Thymus (tissue), 11 donors: ENCODE results near the gene NPHS2. TPM values are rescaled to one million over a fixed set of nuclear protein-coding genes. Genes with fewer than 3 reads are reported as not detected.

Source experiments
- DNase-seq, 9 donors: peaks; one replicate each; pipeline ENCODE4 v3.0.0-alpha.2; 2013; ENCODE audit warnings: low spot score in 9 of 9, low read depth in 6 of 9, missing footprints in 1 of 9
- H3K27ac ChIP-seq, 2 donors: one replicate each; pipeline ENCODE4 v1.5.1; 2013; ENCODE audit warnings: control low read depth in 1 of 2, low read depth in 1 of 2, low read length in 1 of 2, mild to moderate bottlenecking in 1 of 2, moderate library complexity in 1 of 2
- H3K27me3 ChIP-seq, 2 donors: one replicate each; pipeline ENCODE4 v1.5.1; 2013; ENCODE audit warnings: low read length in 1 of 2; ENCODE audit not compliant: control insufficient read depth in 2 of 2, insufficient read depth in 1 of 2
- H3K36me3 ChIP-seq, 2 donors: one replicate each; pipeline ENCODE4 v1.5.1; 2013; ENCODE audit warnings: low read length in 1 of 2, mild to moderate bottlenecking in 1 of 2, moderate library complexity in 1 of 2; ENCODE audit not compliant: control insufficient read depth in 2 of 2, insufficient read depth in 2 of 2
- H3K4me1 ChIP-seq, 2 donors: one replicate each; pipeline ENCODE4 v1.5.1; 2013; ENCODE audit warnings: low read length in 2 of 2; ENCODE audit not compliant: control insufficient read depth in 2 of 2, insufficient read depth in 2 of 2
- H3K4me3 ChIP-seq, 2 donors: one replicate each; pipeline ENCODE4 v1.5.1; 2013; ENCODE audit warnings: low read length in 2 of 2, control low read depth in 1 of 2, mild to moderate bottlenecking in 1 of 2
- H3K9me3 ChIP-seq, 2 donors: one replicate each; pipeline ENCODE4 v1.5.1; 2013; ENCODE audit warnings: low read length in 1 of 2, mild to moderate bottlenecking in 1 of 2; ENCODE audit not compliant: control insufficient read depth in 2 of 2, insufficient read depth in 1 of 2
- WGBS: extraction: QIAGEN DNeasy Blood & Tissue Kit; methylation state at CpG from one replicate; pipeline ENCODE4 v1.1.7; 2013; 5-methylcytosine and 5-hydroxymethylcytosine counted together
- polyA plus RNA-seq: library from polyadenylated mRNA; stranded (reverse); fragments of 200-250 nt; gene quantifications from one replicate; pipeline ENCODE4 v1.2.3, GENCODE V29; 2013
- total RNA-seq: library from RNA; stranded (reverse); fragments of 120-200 nt; gene quantifications from one replicate; pipeline ENCODE4 v1.2.4, GENCODE V29; 2013
- donor health status: healthy.

The NPHS2 gene
- total and polyA plus RNA-seq, 2 donors = 0.02 to 0.05 TPM

- WGBS = 94% methylated on average over 4 of the region's 4 CpGs
- no peaks in the 10 kb centered on the region for H3K4me1 ChIP-seq
- DNase-seq = no peak
- H3K4me3 ChIP-seq = no peak overlapping the region
- H3K36me3 ChIP-seq = no peaks in the 10 kb centered on the region
- peaks cover 0 to 4% of the 10 kb centered on the region in 2 donors for H3K9me3 ChIP-seq
- H3K27me3 ChIP-seq = peaks cover 37 to 65% of the 10 kb centered on the region in 2 donors
- H3K27ac ChIP-seq = no peak overlapping the region
Observed at GRCh38 chr1:179589509-179589908, 13.8 kb upstream of the NPHS2 start.

GRCh38 chr1:179588425-179589024 is 12.8 kb upstream of the NPHS2 start:
- Histone ChIP-seq H3K27me3 (peaks cover 35 to 71% of the 10 kb centered on the region in 2 donors), H3K4me3 (no peak overlapping the region), H3K27ac (no peak overlapping the region), H3K36me3 (no peaks in the 10 kb centered on the region), H3K9me3 (peaks cover 0 to 4% of the 10 kb centered on the region in 2 donors), H3K4me1 (no peaks in the 10 kb centered on the region)
- no peak for DNase-seq
- WGBS = 94% methylated on average over 18 of the region's 18 CpGs

GRCh38 chr1:179587336-179587735 is 11.6 kb upstream of the NPHS2 start:
- peaks cover 0 to 4% of the 10 kb centered on the region in 2 donors for H3K9me3 ChIP-seq
- H3K4me3 ChIP-seq = no peak overlapping the region
- DNase-seq = no peak
- H3K36me3 ChIP-seq = no peaks in the 10 kb centered on the region
- no peaks in the 10 kb centered on the region for H3K4me1 ChIP-seq
- H3K27ac ChIP-seq = no peak overlapping the region
- 94% methylated on average over 6 of the region's 6 CpGs for WGBS
- peaks cover 31 to 65% of the 10 kb centered on the region in 2 donors for H3K27me3 ChIP-seq

- Histone ChIP-seq H3K4me3 (peak overlapping the region in 1 of 2 donors; percentile 7), H3K27ac (no peak overlapping the region), H3K9me3 (peaks cover 0 to 4% of the 10 kb centered on the region in 2 donors), H3K36me3 (no peaks in the 10 kb centered on the region), H3K4me1 (no peaks in the 10 kb centered on the region), H3K27me3 (peaks cover 21 to 55% of the 10 kb centered on the region in 2 donors)
- DNase-seq = peak in 1 of 9 donors; percentile 9
- 13% methylated on average over 60 of the region's 60 CpGs for WGBS
Observed at GRCh38 chr1:179586107-179586823, 10.5 kb upstream of the NPHS2 start.

GRCh38 chr1:179583771-179584320 is 8.1 kb upstream of the NPHS2 start:
- peaks cover 0 to 4% of the 10 kb centered on the region in 2 donors for H3K9me3 ChIP-seq
- H3K4me1 ChIP-seq = no peaks in the 10 kb centered on the region
- no peak for DNase-seq
- no peaks in the 10 kb centered on the region for H3K36me3 ChIP-seq
- H3K4me3 ChIP-seq = no peak overlapping the region
- no peak overlapping the region for H3K27ac ChIP-seq
- H3K27me3 ChIP-seq = peaks cover 18 to 45% of the 10 kb centered on the region in 2 donors
- WGBS = 90% methylated on average over 5 of the region's 5 CpGs

DNA sequence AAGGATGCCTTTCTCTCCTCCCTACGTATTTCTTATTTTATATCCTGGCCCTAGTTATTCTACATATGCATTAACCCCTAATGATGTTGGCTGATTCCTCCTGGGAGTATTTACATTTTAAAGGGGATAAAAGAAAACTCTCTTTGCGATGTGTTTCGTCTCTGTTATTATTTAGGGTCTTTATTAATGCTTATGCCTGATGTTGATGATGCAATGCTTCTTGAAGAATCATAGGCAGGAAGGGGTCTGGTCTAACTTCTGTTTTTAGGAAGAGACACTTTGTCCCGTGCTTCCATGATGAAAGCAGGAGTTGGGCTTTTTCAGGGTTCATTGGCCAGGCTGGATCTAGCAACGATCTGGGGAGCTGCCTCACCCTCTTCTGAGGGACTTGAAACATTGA is 761 bp upstream of the NPHS2 start:
- no peaks in the 10 kb centered on the region for H3K36me3 ChIP-seq
- DNase-seq = no peak
- no peaks in the 10 kb centered on the region for H3K9me3 ChIP-seq
- 24% methylated on average over 5 of the region's 5 CpGs for WGBS
- H3K27me3 ChIP-seq = peaks cover 19 to 41% of the 10 kb centered on the region in 2 donors
- H3K4me3 ChIP-seq = no peak overlapping the region
- H3K4me1 ChIP-seq = no peaks in the 10 kb centered on the region
- H3K27ac ChIP-seq = no peak overlapping the region

GRCh38 chr1:179558078-179558477 is 17.7 kb downstream of the NPHS2 start:
- H3K27ac ChIP-seq = no peak overlapping the region

DNA sequence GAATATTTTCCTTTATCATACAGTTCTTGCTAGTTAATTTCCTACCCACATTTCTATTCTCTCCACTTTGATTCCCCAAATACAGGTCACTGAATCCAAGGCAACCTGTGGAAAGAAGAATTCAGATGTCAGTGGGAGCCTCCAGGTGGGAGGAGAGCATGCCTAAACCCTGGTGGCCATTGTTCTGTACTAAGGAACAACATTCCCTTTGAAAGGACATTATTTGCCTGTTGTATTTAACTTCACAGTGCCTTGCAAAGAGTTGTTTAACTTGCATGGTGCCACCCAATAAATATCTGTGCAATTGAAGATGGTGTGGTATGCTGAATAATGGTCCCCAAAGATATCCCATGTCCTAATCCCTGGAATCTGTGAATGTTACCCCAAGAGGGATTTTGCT is 21.3 kb downstream of the NPHS2 start:
- no peak for DNase-seq
- no peak overlapping the region for H3K27ac ChIP-seq
- no peaks in the 10 kb centered on the region for H3K27me3 ChIP-seq
- no peaks in the 10 kb centered on the region for H3K9me3 ChIP-seq
- H3K4me1 ChIP-seq = no peaks in the 10 kb centered on the region
- H3K36me3 ChIP-seq = no peaks in the 10 kb centered on the region
- no peak overlapping the region for H3K4me3 ChIP-seq

More at GRCh38 chr1:179558078-179558477, 17.7 kb downstream of the NPHS2 start:
- Histone ChIP-seq H3K4me3 (no peak overlapping the region), H3K9me3 (no peaks in the 10 kb centered on the region), H3K4me1 (no peaks in the 10 kb centered on the region), H3K27me3 (no peaks in the 10 kb centered on the region), H3K36me3 (no peaks in the 10 kb centered on the region)
- WGBS = 97% methylated on average over 1 of the region's 1 CpG
- no peak for DNase-seq
